Measurements from ENCODE around the gene RPA3.

RPA3 gene

DNA sequence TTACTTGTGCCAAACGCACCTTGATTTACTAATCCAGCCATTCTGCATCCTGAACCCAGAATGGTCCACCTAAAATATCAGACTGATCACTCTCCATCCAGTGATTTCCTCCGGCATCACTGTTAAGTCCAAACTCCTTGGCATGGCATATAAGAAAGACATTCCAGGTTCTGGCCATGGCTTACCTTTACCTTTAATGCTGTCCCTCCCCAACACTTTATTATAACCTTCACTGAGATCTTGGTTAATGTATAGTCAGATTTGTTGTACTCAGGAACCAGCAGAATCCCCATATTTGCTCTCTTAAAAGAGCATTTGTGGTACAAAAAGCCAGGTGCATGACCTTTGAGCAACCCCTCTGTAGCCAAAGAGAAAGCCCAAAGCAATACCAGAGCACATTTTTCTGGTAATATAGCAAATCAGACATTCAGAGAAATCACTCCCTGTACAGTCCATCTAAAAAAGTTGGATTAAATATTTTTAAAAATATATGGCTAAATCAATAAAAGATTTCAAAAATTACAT, 67.7 kb downstream of the RPA3 start:
- Histone ChIP-seq H3K36me3 (replicated peaks; ENCODE audit: low read depth, low read length) (no peaks in the 10 kb centered on the region), H3K4me3 (ENCODE audit: low read length) (no peak overlapping the region), H2AFZ (ENCODE audit: low read depth, low read length) (no peak overlapping the region), H3K9ac (ENCODE audit: low read length) (no peak overlapping the region), H3K4me2 (ENCODE audit: low read length) (no peak overlapping the region), H4K20me1 (ENCODE audit: insufficient read depth, low read length) (no peaks in the 10 kb centered on the region), H3K27me3 (ENCODE audit: low read depth, low read length) (no peaks in the 10 kb centered on the region), H3K79me2 (ENCODE audit: low read length) (no peaks in the 10 kb centered on the region), H3K27ac (ENCODE audit: low read length) (no peak overlapping the region), H3K4me1 (ENCODE audit: low read length) (no peaks in the 10 kb centered on the region), H3K9me3 (ENCODE audit: insufficient read depth, low read length) (no peaks in the 10 kb centered on the region)
- TF ChIP-seq EZH2phosphoT487 (IDR thresholded peaks at IDR 0.05; ENCODE audit: low read depth): no peak
- TF ChIP-seq, protein P1, sequence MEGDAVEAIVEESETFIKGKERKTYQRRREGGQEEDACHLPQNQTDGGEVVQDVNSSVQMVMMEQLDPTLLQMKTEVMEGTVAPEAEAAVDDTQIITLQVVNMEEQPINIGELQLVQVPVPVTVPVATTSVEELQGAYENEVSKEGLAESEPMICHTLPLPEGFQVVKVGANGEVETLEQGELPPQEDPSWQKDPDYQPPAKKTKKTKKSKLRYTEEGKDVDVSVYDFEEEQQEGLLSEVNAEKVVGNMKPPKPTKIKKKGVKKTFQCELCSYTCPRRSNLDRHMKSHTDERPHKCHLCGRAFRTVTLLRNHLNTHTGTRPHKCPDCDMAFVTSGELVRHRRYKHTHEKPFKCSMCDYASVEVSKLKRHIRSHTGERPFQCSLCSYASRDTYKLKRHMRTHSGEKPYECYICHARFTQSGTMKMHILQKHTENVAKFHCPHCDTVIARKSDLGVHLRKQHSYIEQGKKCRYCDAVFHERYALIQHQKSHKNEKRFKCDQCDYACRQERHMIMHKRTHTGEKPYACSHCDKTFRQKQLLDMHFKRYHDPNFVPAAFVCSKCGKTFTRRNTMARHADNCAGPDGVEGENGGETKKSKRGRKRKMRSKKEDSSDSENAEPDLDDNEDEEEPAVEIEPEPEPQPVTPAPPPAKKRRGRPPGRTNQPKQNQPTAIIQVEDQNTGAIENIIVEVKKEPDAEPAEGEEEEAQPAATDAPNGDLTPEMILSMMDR (IDR thresholded peaks at IDR 0.05; ENCODE audit: low read depth, low read length): no peak

DNA sequence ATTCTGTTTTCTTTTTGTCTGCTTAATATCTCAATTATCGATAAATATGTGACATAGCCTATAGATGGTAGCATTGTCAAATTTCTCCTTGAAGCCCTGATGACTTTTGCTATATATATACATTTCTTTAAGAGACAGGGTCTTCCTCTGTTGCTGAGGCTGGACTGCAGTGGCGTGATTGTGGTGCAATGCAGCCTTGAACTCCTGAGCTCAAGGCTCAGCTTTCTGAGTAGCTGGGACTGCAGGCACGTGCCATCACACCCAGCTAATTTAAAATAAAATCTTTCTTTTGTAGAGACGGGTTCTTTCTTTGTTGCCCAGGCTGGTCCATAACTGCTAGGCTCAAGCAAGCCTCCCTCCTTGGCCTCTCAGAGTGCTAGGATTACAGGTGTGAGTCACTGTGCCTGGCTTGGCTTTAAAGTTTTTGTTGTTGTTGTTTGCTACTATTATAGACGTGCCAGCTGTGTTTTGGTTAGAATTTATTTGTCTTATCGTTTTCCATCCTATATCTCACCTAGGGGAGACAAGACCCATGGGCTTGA, 70.8 kb downstream of the RPA3 start:
- Histone ChIP-seq H4K20me1 (ENCODE audit: insufficient read depth, low read length) (no peaks in the 10 kb centered on the region), H3K4me3 (ENCODE audit: low read length) (no peak overlapping the region), H3K9me3 (ENCODE audit: insufficient read depth, low read length) (no peaks in the 10 kb centered on the region), H2AFZ (ENCODE audit: low read depth, low read length) (no peak overlapping the region), H3K9ac (ENCODE audit: low read length) (no peak overlapping the region), H3K36me3 (replicated peaks; ENCODE audit: low read depth, low read length) (no peaks in the 10 kb centered on the region), H3K27me3 (ENCODE audit: low read depth, low read length) (no peaks in the 10 kb centered on the region), H3K4me2 (ENCODE audit: low read length) (no peak overlapping the region), H3K79me2 (ENCODE audit: low read length) (no peaks in the 10 kb centered on the region), H3K4me1 (ENCODE audit: low read length) (no peaks in the 10 kb centered on the region), H3K27ac (ENCODE audit: low read length) (no peak overlapping the region)
- TF ChIP-seq EZH2phosphoT487 (IDR thresholded peaks at IDR 0.05; ENCODE audit: low read depth): no peak
- TF ChIP-seq, protein P1 (IDR thresholded peaks at IDR 0.05; ENCODE audit: low read depth, low read length): no peak

DNA sequence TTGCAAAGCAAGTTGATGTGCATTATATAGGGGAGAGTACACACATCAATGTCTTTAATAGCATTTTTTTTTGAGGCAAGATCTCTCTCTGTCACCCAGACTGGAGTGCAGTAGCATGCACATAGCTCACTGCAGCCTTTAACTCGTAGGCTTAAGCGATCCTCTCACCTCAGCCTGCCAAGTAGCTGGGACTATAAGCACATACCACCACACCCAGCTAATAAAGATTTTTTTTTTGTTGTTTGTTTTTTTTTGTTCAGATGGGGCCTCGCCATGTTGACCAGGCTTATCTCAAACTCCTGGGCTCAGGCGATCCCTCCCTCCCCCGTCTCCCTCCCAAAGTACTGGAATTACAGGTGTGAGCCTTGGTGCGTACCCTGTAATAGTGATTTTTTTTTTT, 76.3 kb downstream of the RPA3 start:
- Histone ChIP-seq H3K27me3 (ENCODE audit: low read depth, low read length) (no peaks in the 10 kb centered on the region), H4K20me1 (ENCODE audit: insufficient read depth, low read length) (no peaks in the 10 kb centered on the region), H3K79me2 (ENCODE audit: low read length) (peaks cover 14% of the 10 kb centered on the region), H3K4me2 (ENCODE audit: low read length) (peak overlapping the region; percentile 86), H3K9ac (ENCODE audit: low read length) (no peak overlapping the region), H3K4me3 (ENCODE audit: low read length) (peak overlapping the region; percentile 82; the same call in 1 of the 2 replicates), H3K9me3 (ENCODE audit: insufficient read depth, low read length) (no peaks in the 10 kb centered on the region), H2AFZ (ENCODE audit: low read depth, low read length) (no peak overlapping the region), H3K36me3 (replicated peaks; ENCODE audit: low read depth, low read length) (no peaks in the 10 kb centered on the region), H3K4me1 (ENCODE audit: low read length) (peaks cover 12% of the 10 kb centered on the region), H3K27ac (ENCODE audit: low read length) (no peak overlapping the region)
- TF ChIP-seq, protein P1 (IDR thresholded peaks at IDR 0.05; ENCODE audit: low read depth, low read length): no peak

DNA sequence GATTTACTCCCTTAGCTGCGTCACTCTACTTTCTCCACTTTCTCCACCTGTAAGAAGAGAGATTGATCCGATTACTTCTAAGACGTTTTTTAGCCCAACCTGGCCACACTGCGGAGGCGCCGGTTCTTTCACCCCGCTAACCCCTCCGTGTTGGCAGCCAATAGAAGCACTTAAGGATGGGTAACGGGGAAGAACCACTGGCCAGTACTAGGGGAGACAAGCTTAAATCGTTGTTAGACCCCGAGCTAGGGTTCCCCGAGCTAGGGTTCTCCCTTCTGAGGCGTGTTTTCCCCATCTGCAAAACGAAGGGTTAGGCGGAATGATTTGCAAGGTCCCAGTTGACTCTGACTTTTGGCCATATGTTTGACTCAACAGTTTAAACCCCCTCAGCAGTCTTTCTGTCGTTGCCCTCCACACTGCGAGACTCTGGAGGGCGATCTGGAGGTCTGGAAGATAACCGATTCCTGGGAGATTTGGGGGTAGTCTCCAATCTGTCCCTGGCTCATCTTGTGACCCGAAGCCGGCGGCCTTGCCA, 77.2 kb downstream of the RPA3 start:
- H3K36me3 ChIP-seq (replicated peaks; ENCODE audit: low read depth, low read length): no peaks in the 10 kb centered on the region
- no peaks in the 10 kb centered on the region for H4K20me1 ChIP-seq (ENCODE audit: insufficient read depth, low read length)
- peak overlapping the region; percentile 29 for H3K27ac ChIP-seq (ENCODE audit: low read length)
- peak overlapping the region; percentile 51; the same call in 1 of the 2 replicates for H2AFZ ChIP-seq (ENCODE audit: low read depth, low read length)
- TF ChIP-seq EZH2phosphoT487 (IDR thresholded peaks at IDR 0.05; ENCODE audit: low read depth): no peak
- no peaks in the 10 kb centered on the region for H3K9me3 ChIP-seq (ENCODE audit: insufficient read depth, low read length)
- H3K4me2 ChIP-seq (ENCODE audit: low read length): peak overlapping the region; percentile 86
- peaks cover 12% of the 10 kb centered on the region for H3K4me1 ChIP-seq (ENCODE audit: low read length)
- H3K27me3 ChIP-seq (ENCODE audit: low read depth, low read length): no peaks in the 10 kb centered on the region
- peak overlapping the region; percentile 75 for H3K9ac ChIP-seq (ENCODE audit: low read length)
- peaks cover 14% of the 10 kb centered on the region for H3K79me2 ChIP-seq (ENCODE audit: low read length)
- peak overlapping the region; percentile 82 for H3K4me3 ChIP-seq (ENCODE audit: low read length)

Measured in OCI-LY3 (cell line).